Mucosa of descending colon (tissue), 3 donors: ENCODE measurements around the gene PCDH9. TPM values are rescaled to one million over a fixed set of nuclear protein-coding genes. Genes with fewer than 3 reads are reported as not detected.

Experiments
- ATAC-seq: fragments of 200-7000 bp; cut with Tn5 transposase; one replicate; pipeline ENCODE4 v1.9.1; 2020; ENCODE audit warnings: mild to moderate bottlenecking, moderate library complexity
- DNase-seq, 3 donors: peaks; one replicate each; pipeline ENCODE4 v3.0.0-alpha.2; 2020
- H3K36me3 ChIP-seq: fragments of 200-600 bp; one replicate; pipeline ENCODE4 v1.8.0; 2021; ENCODE audit warnings: low read depth, mild to moderate bottlenecking
- H3K4me1 ChIP-seq: fragments of 200-600 bp; one replicate; pipeline ENCODE4 v1.8.0; 2021; ENCODE audit warnings: low read depth, mild to moderate bottlenecking
- H3K4me3 ChIP-seq: fragments of 200-600 bp; one replicate; pipeline ENCODE4 v1.8.0; 2021; ENCODE audit warnings: mild to moderate bottlenecking
- H3K9me3 ChIP-seq: fragments of 200-600 bp; one replicate; pipeline ENCODE4 v1.8.0; 2021; ENCODE audit warnings: mild to moderate bottlenecking
- CTCF ChIP-seq: fragments of 200-600 bp; IDR thresholded peaks from one replicate; pipeline ENCODE4 v1.8.0; 2022; ENCODE audit warnings: antibody characterized with exemption, mild to moderate bottlenecking
- intact Hi-C, 2 donors: fragments of 100-400 bp; cut with DNase I in 1 of 2; cut with micrococcal nuclease in 1 of 2; formaldehyde crosslinking; loops; one replicate each; pipeline versions ENCODE4 v1.11.0 to v1.11.1; 2022; cut with DNase I, micrococcal nuclease
- total RNA-seq, 3 donors: library from RNA; stranded (reverse); fragmentation: NEBNext Ultra II Directional in 2 of 3; extraction: Animal tissue kit (Norgen Biotek cat#: 25700) in 2 of 3; gene quantifications; one replicate each; pipeline versions ENCODE4 v1.2.1 to v1.2.4, GENCODE V29; 2021 to 2023
- donor health status: DM: no; HTN: no; CAD: no; lungs with moderate emphysema.
- donor health status: DM: no; HTN: no; CAD: no.
- donor health status: DM: no; HTN: yes; CAD: no.

PCDH9 gene
- total RNA-seq, 3 donors from 2014 or later = 0.58 to 5.0 (median 0.80) TPM

DNA sequence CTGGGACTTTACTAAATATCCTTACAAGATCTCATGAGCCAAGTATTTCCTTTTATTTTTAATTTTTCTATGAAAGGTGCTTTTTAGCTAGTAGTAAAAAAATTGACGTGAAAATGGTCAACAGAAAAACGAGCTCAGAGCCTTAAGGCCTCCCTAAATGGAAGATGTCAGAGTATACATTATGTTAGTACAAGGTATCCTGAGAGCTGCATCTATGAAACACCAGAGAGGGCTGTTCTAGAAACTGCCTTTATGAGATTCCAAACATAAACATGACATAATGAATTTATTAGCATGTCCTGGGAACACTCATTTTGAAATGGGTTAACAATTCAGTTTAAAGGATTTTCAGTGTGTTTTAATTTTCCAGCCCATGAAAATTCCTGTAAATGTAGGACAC lies 146.6 kb downstream of the PCDH9 start:
- no peak for TF ChIP-seq CTCF
- ATAC-seq (no peak), DNase-seq (no peak)
- intact Hi-C loops = no loop called here
- Histone ChIP-seq H3K9me3 (no peaks in the 10 kb centered on the region), H3K36me3 (no peaks in the 10 kb centered on the region), H3K4me3 (no peak overlapping the region), H3K4me1 (no peaks in the 10 kb centered on the region)

DNA sequence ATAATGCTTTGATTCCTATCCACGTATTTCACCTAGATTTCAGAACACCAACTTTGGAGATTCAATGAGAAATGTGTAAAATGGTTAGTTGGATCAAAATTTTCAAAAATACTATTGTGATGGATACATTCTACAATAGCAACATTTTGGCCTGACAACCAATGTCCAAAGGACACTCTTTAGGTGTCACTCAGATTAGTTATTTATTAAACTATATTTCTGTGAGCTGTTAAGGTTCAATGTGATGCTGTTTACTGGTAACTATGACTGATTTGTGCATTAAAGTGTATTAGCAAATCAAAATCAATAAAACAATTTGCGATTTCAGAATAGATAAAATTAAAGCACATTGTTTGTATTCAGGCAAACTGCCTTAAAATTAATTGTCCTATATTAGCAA lies 149.8 kb downstream of the PCDH9 start:
- H3K9me3 ChIP-seq = no peaks in the 10 kb centered on the region
- no peak for TF ChIP-seq CTCF
- H3K4me1 ChIP-seq = no peaks in the 10 kb centered on the region
- no peak for DNase-seq
- H3K4me3 ChIP-seq = no peak overlapping the region
- intact Hi-C loops = no loop called here
- H3K36me3 ChIP-seq = no peaks in the 10 kb centered on the region
- ATAC-seq = no peak

DNA sequence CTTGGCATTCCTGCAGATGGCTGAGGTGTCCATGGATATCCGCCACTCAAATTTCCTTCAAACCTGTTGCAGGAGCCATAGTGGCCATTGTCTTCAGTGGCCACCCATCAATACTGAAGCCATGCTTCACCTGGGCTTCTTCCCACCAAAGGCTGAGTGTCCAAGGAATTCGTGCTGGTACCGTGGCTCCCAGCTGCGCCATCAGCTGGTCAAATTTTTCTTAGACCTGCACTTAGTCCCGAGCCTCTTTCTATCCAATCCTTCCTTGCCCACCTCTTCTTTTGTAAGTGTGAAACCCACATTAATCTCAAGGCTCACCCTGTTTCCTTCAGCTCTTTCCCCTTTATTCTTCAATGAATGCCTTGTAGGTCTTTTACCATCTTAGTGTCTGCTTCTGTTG lies 152.1 kb downstream of the PCDH9 start:
- no peak overlapping the region for H3K4me3 ChIP-seq
- no peaks in the 10 kb centered on the region for H3K4me1 ChIP-seq
- TF ChIP-seq CTCF = no peak
- intact Hi-C loops = no loop called here
- DNase-seq (no peak), ATAC-seq (no peak)
- no peaks in the 10 kb centered on the region for H3K9me3 ChIP-seq
- no peaks in the 10 kb centered on the region for H3K36me3 ChIP-seq

DNA sequence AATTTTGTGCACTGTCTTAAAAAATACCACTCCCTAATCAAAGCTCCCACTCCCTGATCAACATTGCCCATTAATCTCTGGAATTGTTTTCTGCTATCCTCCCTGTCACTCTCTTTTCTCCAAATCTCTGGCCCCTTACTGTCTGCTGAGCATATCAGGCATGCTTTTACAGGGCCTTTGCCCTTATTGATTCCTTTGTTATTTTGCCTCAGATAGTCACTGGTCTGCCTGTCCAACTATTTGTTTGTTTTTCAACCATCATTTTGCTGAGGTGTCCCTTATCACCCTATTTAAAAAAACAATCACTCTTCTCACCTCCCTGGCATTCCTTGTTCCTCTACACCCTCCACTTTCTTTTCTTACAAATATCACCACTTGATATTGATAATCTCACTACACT lies 153.0 kb downstream of the PCDH9 start:
- no peaks in the 10 kb centered on the region for H3K36me3 ChIP-seq
- H3K9me3 ChIP-seq = no peaks in the 10 kb centered on the region
- no peaks in the 10 kb centered on the region for H3K4me1 ChIP-seq
- TF ChIP-seq CTCF = no peak
- no peak for ATAC-seq
- DNase-seq = no peak
- intact Hi-C loops = no loop called here
- H3K4me3 ChIP-seq = no peak overlapping the region

GRCh38 chr13:67076378-67076777 lies 153.8 kb downstream of the PCDH9 start:
- Histone ChIP-seq H3K4me3 (no peak overlapping the region), H3K4me1 (no peaks in the 10 kb centered on the region), H3K36me3 (no peaks in the 10 kb centered on the region), H3K9me3 (no peaks in the 10 kb centered on the region)
- no peak for ATAC-seq
- DNase-seq = no peak
- intact Hi-C loops = no loop called here
- TF ChIP-seq CTCF = no peak

GRCh38 chr13:67075239-67075638 lies 154.9 kb downstream of the PCDH9 start:
- H3K9me3 ChIP-seq = no peaks in the 10 kb centered on the region
- intact Hi-C loops = no loop called here
- DNase-seq (no peak), ATAC-seq (no peak)
- no peaks in the 10 kb centered on the region for H3K4me1 ChIP-seq
- no peak overlapping the region for H3K4me3 ChIP-seq
- TF ChIP-seq CTCF = no peak
- no peaks in the 10 kb centered on the region for H3K36me3 ChIP-seq
